ENCODE data around the gene MYO5C. TPM values are rescaled to one million over a fixed set of nuclear protein-coding genes. Genes with fewer than 3 reads are reported as not detected.

MYO5C gene
- total and polyA plus RNA-seq, 12 donors: 0.81 to 10.7 (median 2.5) TPM

- no peak for TF ChIP-seq POLR2A (IDR thresholded peaks at IDR 0.05)
- TF ChIP-seq, protein P1, sequence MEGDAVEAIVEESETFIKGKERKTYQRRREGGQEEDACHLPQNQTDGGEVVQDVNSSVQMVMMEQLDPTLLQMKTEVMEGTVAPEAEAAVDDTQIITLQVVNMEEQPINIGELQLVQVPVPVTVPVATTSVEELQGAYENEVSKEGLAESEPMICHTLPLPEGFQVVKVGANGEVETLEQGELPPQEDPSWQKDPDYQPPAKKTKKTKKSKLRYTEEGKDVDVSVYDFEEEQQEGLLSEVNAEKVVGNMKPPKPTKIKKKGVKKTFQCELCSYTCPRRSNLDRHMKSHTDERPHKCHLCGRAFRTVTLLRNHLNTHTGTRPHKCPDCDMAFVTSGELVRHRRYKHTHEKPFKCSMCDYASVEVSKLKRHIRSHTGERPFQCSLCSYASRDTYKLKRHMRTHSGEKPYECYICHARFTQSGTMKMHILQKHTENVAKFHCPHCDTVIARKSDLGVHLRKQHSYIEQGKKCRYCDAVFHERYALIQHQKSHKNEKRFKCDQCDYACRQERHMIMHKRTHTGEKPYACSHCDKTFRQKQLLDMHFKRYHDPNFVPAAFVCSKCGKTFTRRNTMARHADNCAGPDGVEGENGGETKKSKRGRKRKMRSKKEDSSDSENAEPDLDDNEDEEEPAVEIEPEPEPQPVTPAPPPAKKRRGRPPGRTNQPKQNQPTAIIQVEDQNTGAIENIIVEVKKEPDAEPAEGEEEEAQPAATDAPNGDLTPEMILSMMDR (IDR thresholded peaks at IDR 0.05): no peak
- intact Hi-C loops (cut with DNase I): no loop called here
- H3K9me3 ChIP-seq (replicated peaks in 1 of 3): no peaks in the 10 kb centered on the region
- no peaks in the 10 kb centered on the region for H3K4me1 ChIP-seq (replicated peaks in 1 of 2)
- H3K4me3 ChIP-seq: no peak overlapping the region
- DNase-seq: no peak
- WGBS, 4 donors: 83 to 89% (median 85%) methylated on average over 4 of the region's 4 CpGs
- no peaks in the 10 kb centered on the region for H3K36me3 ChIP-seq (replicated peaks in 1 of 2)
- no peak overlapping the region for H3K27ac ChIP-seq
- H3K27me3 ChIP-seq: no peaks in the 10 kb centered on the region
Observed at GRCh38 chr15:52193321-52193720, 102.3 kb downstream of the MYO5C start.

GRCh38 chr15:52191207-52191606 is 104.4 kb downstream of the MYO5C start, which contains the start of gene GNB5:
GNB5 (minus strand) TSS chr15:52191392; CDS start chr15:52184676, 6,716 bp downstream.
- Histone ChIP-seq H3K4me3 (no peak within 1 kb of the TSS), H3K36me3 (replicated peaks in 1 of 2) (no peaks in the 10 kb centered on the region)

DNA sequence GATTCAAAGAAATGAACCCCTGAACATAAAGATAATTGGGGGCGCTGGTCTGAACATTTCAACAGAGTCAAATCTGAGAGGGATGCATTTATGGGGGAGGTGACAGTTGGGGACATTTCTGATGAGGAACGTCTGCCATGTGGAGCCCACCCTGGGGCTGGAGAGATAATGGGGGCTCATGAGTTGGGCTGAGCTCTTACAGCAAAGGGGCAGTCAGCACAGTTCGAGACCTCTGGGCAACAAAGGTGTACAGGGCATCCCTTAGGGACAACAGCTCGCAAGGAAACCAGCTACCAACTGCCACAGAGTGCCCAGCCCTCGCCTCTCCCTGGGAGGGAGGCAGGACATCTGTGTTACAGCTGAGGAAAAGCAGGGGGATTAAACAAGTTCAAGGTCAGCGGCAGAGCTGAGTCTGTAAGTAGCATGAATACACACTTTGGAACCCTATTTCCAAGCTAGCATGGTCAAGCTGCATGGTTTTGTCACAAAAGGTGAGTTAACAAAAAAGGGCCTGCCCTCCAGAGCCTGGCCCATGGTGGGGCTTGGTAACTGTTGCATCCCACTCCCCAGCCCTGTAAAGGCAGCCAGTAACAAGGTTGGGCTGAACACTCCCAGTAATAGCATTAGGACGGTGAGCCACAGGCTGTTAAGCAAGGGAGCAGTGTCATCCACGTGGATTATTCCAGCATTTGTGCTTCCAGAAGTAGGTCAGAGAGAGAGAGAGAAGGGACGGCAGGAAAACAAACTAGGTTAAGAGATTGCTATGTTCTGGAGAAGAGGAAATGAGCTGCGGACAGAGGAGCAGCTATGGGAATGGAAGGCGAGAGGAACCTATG is 108.7 kb downstream of the MYO5C start:
- H3K4me1 ChIP-seq (replicated peaks in 1 of 2): peaks cover 11 to 20% of the 10 kb centered on the region in 2 donors
- no peaks in the 10 kb centered on the region for H3K36me3 ChIP-seq (replicated peaks in 1 of 2)
- intact Hi-C loops (cut with DNase I): no loop called here
- peak overlapping the region in 4 of 5 donors; percentile 29 to 71 (median 47) for H3K27ac ChIP-seq
- H3K9me3 ChIP-seq (replicated peaks in 1 of 3): no peaks in the 10 kb centered on the region
- H3K27me3 ChIP-seq: no peaks in the 10 kb centered on the region
- H3K4me3 ChIP-seq: no peak overlapping the region
- WGBS, 4 donors: 56 to 71% (median 64%) methylated on average over 10 to 11 of the region's 11 CpGs
- TF ChIP-seq, protein P1 (IDR thresholded peaks at IDR 0.05): no peak
- peak in 1 of 2 donors; percentile 31 for TF ChIP-seq POLR2A (IDR thresholded peaks at IDR 0.05)
- DNase-seq: peak; percentile 43 to 84 (median 63)

More at GRCh38 chr15:52191207-52191606, 104.4 kb downstream of the MYO5C start, which contains the start of gene GNB5:
- TF ChIP-seq POLR2A (IDR thresholded peaks at IDR 0.05): no peak
- TF ChIP-seq, protein P1 (IDR thresholded peaks at IDR 0.05): no peak
- no peak for DNase-seq
- Histone ChIP-seq H3K27ac (no peak within 1 kb of the TSS), H3K9me3 (replicated peaks in 1 of 3) (no peaks in the 10 kb centered on the region), H3K4me1 (replicated peaks in 1 of 2) (peaks cover 10 to 11% of the 10 kb centered on the region in 2 donors), H3K27me3 (no peaks in the 10 kb centered on the region)
- WGBS, 4 donors: 73 to 93% (median 80%) methylated on average over 7 of the region's 7 CpGs
- intact Hi-C loops (cut with DNase I): no loop called here

DNA sequence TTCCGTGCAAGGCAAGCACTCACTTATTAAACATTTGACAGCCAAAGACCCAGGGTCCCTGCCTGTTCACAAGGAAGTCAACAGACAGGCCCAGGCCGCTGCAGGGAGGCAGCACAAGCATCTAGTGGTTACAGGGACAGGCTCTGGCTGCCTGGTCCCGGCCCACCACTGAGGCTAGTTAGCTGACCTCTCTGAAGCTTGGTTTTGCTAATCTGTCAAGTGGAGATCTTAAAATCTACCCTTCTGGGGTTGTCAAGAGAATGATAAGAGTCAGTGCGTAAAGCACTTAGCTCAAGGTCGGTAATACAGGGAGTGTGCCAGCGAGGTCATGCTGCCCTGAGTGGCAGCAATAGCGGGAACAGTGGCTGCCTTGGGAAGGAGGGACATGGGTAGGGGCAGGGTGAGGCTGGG is 110.4 kb downstream of the MYO5C start:
- DNase-seq: peak in 6 of 7 donors; percentile 41 to 79 (median 62)
- no peak overlapping the region for H3K27ac ChIP-seq
- no peak for TF ChIP-seq POLR2A (IDR thresholded peaks at IDR 0.05)
- TF ChIP-seq, protein P1 (IDR thresholded peaks at IDR 0.05): no peak
- no peaks in the 10 kb centered on the region for H3K9me3 ChIP-seq (replicated peaks in 1 of 3)
- no peaks in the 10 kb centered on the region for H3K36me3 ChIP-seq (replicated peaks in 1 of 2)
- 45 to 73% (median 59%) methylated on average over 7 of the region's 7 CpGs for WGBS, 4 donors
- peaks cover 11 to 25% of the 10 kb centered on the region in 2 donors for H3K4me1 ChIP-seq (replicated peaks in 1 of 2)
- H3K27me3 ChIP-seq: no peaks in the 10 kb centered on the region
- H3K4me3 ChIP-seq: no peak overlapping the region
- intact Hi-C loops (cut with DNase I): no loop called here

Data from adrenal gland (tissue), 12 donors.